SK-N-SH (cell line): ENCODE measurements around the gene SMC1B. TPM values are rescaled to one million over a fixed set of nuclear protein-coding genes. Genes with fewer than 3 reads are reported as not detected.

Source experiments
- CTCF ChIA-PET: fragments of 300-600, 350-600 bp; formaldehyde crosslinking; extraction: SDS; loops from one replicate; lab custom pipeline; 2021; lab: Yijun Ruan, JAX
- POLR2A ChIA-PET: fragments of 350-600 bp; sonication (Branson Sonifier 250); formaldehyde crosslinking; extraction: SDS; loops from one replicate; lab custom pipeline; 2020; ENCODE audit warnings: antibody characterized with exemption, inconsistent platforms; lab: Yijun Ruan, JAX
- DNase-seq: peaks from one replicate; pipeline ENCODE4 v3.0.0; 2012
- H2AFZ ChIP-seq: fragments of 200-600 bp; sonication (generic); 2 replicates; pipeline ENCODE4 v1.8.1; 2016; ENCODE audit warnings: antibody characterized with exemption, mild to moderate bottlenecking, low read depth
- H3F3A ChIP-seq: fragments of 200-600 bp; sonication (generic); replicated peaks from 2 replicates; pipeline ENCODE3; 2016; ENCODE audit warnings: antibody characterized with exemption, mild to moderate bottlenecking; ENCODE audit not compliant: insufficient read depth
- H3K27ac ChIP-seq, 2 experiments: fragments of 200-500 bp in 1 of 2; fragments of 200-600 bp in 1 of 2; sonication (Bioruptor generic) in 1 of 2; sonication (generic), shearing (Covaris generic) in 1 of 2; 2 replicates each; pipeline versions ENCODE4 v1.5.1 to v1.6.1; 2014 to 2016; ENCODE audit warnings: low read depth in 2 of 2, inconsistent platforms in 1 of 2, low read length in 1 of 2, mild to moderate bottlenecking in 1 of 2, mixed read lengths in 1 of 2
- H3K27me3 ChIP-seq: fragments of 200-600 bp; sonication (generic), shearing (Covaris generic); 2 replicates; pipeline ENCODE4 v1.6.1; 2016; ENCODE audit warnings: mixed run types; ENCODE audit not compliant: insufficient read depth
- H3K36me3 ChIP-seq, 2 experiments: fragments of 200-500 bp in 1 of 2; fragments of 200-600 bp in 1 of 2; sonication (Bioruptor generic) in 1 of 2; sonication (generic) in 1 of 2; replicated peaks in 1 of 2; 2 replicates each; pipeline versions ENCODE3 to v1.5.1; 2014 to 2016; ENCODE audit warnings: low read length in 1 of 2, mild to moderate bottlenecking in 1 of 2; ENCODE audit not compliant: insufficient read depth in 2 of 2, control insufficient read depth in 1 of 2
- H3K4me1 ChIP-seq, 2 experiments: fragments of 200-500 bp in 1 of 2; fragments of 200-600 bp in 1 of 2; sonication (Bioruptor generic) in 1 of 2; sonication (generic), shearing (Covaris generic) in 1 of 2; 2 replicates each; pipeline versions ENCODE4 v1.5.1 to v1.6.1; 2014 to 2016; ENCODE audit warnings: low read depth in 1 of 2, low read length in 1 of 2, mixed run types in 1 of 2; ENCODE audit not compliant: insufficient read depth in 2 of 2, control insufficient read depth in 1 of 2
- H3K4me2 ChIP-seq: fragments of 200-600 bp; sonication (generic), shearing (Covaris generic); 2 replicates; pipeline ENCODE4 v1.6.1; 2017; ENCODE audit warnings: mixed run types
- H3K4me3 ChIP-seq, 2 experiments: fragments of 200-500 bp in 1 of 2; fragments of 200-600 bp in 1 of 2; sonication (Bioruptor generic) in 1 of 2; sonication (generic), shearing (Covaris generic) in 1 of 2; 2 replicates each; pipeline versions ENCODE4 v1.5.1 to v1.8.1; 2014 to 2016; ENCODE audit warnings: low read depth in 2 of 2, inconsistent platforms in 1 of 2, low read length in 1 of 2, mild to moderate bottlenecking in 1 of 2, mixed read lengths in 1 of 2, moderate library complexity in 1 of 2
- H3K79me2 ChIP-seq: fragments of 200-600 bp; sonication (generic); 2 replicates; pipeline ENCODE4 v1.8.1; 2017; ENCODE audit warnings: mild to moderate bottlenecking; ENCODE audit not compliant: insufficient read depth
- H3K9ac ChIP-seq: fragments of 200-600 bp; sonication (generic); 2 replicates; pipeline ENCODE4 v1.6.1; 2017; ENCODE audit warnings: mixed run types
- H3K9me2 ChIP-seq: fragments of 200-600 bp; sonication (generic); 2 replicates; pipeline ENCODE4 v1.6.1; 2017; ENCODE audit warnings: mixed run types
- H3K9me3 ChIP-seq: fragments of 200-600 bp; sonication (generic); 2 replicates; pipeline ENCODE4 v1.6.1; 2017; ENCODE audit warnings: mixed run types, mild to moderate bottlenecking, moderate library complexity
- H4K20me1 ChIP-seq: fragments of 200-600 bp; sonication (generic); 2 replicates; pipeline ENCODE4 v1.6.1; 2017; ENCODE audit warnings: mild to moderate bottlenecking, mixed run types; ENCODE audit not compliant: insufficient read depth
- CHD2 ChIP-seq: fragments of 150-350 bp; IDR thresholded peaks from 2 replicates; pipeline ENCODE4 v1.6.1; 2018; ENCODE audit warnings: low read length; ENCODE audit not compliant: partially characterized antibody
- ELF1 ChIP-seq: IDR thresholded peaks from 2 replicates; pipeline ENCODE4 v1.4.0; 2012
- EZH2phosphoT487 ChIP-seq: fragments of 200-600 bp; sonication (generic); IDR thresholded peaks from 2 replicates; pipeline ENCODE4 v1.6.1; 2017; ENCODE audit warnings: low read depth, mixed run types, mild to moderate bottlenecking, antibody characterized with exemption, moderate library complexity, borderline replicate concordance
- FOSL2 ChIP-seq: IDR thresholded peaks from 2 replicates; pipeline ENCODE4 v1.4.0; 2012; ENCODE audit warnings: low read depth, mild to moderate bottlenecking, moderate library complexity, borderline replicate concordance
- GABPA ChIP-seq: IDR thresholded peaks from 2 replicates; pipeline ENCODE4 v1.4.0; 2012; ENCODE audit warnings: low read depth, mild to moderate bottlenecking
- GATA2 ChIP-seq: sonication (generic); formaldehyde crosslinking; IDR thresholded peaks from 2 replicates; pipeline ENCODE4 v1.5.0; 2020; ENCODE audit warnings: mild to moderate bottlenecking, missing genetic modification reagents
- NFIC ChIP-seq: IDR thresholded peaks from 2 replicates; pipeline ENCODE4 v1.4.0; 2012; ENCODE audit warnings: borderline replicate concordance
- TEAD4 ChIP-seq: IDR thresholded peaks from 2 replicates; pipeline ENCODE4 v1.4.0; 2012; ENCODE audit warnings: mild to moderate bottlenecking, borderline replicate concordance; ENCODE audit not compliant: insufficient read depth
- YY1 ChIP-seq: IDR thresholded peaks from 2 replicates; pipeline ENCODE4 v1.4.0; 2012; ENCODE audit warnings: low read depth, mild to moderate bottlenecking
- WGBS: methylation state at CpG from one replicate; pipeline ENCODE4 v1.1.6; 2017; ENCODE audit warnings: low lambda C conversion rate; 5-methylcytosine and 5-hydroxymethylcytosine counted together
- polyA plus RNA-seq, 3 experiments: library from polyadenylated mRNA; depleted of rRNA; stranded (reverse); fragments of >200 nt; gene quantifications; 2 replicates each; pipeline ENCODE4 v1.2.3, GENCODE V29; 2012
- TF ChIP-seq, protein P1 (sequence below): IDR thresholded peaks from 2 replicates; pipeline ENCODE4 v1.6.1; 2012; ENCODE audit warnings: mild to moderate bottlenecking, low read depth, low read length, moderate library complexity
- TF ChIP-seq, protein P2 (sequence below): IDR thresholded peaks from 2 replicates; pipeline ENCODE4 v1.4.0; 2012; ENCODE audit warnings: low read depth, borderline replicate concordance
- TF ChIP-seq, protein P3 (sequence below): IDR thresholded peaks from 2 replicates; pipeline ENCODE4 v1.4.0; 2012; ENCODE audit warnings: low read depth

The SMC1B gene
- polyA plus RNA-seq, 1 of the 3 experiments (the other 2 are of a cell fraction) = not detected

DNA sequence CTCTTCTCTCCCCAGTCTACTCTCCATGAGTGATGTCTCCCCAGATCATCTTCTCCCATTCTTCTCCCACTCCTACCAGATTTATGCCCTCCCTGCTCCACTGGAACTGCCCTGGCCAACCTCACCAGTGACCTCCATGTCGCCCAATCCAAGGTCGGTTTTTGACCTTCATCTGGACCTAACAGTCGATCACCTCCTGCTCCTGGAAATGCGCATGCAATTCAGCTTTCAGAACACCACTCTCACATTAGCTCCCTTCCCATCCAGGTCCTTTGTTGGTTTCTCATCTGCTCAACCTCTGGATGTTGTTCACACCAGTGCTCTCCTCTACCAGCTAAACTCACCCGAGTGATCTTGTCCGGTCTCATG, 5.4 kb upstream of the SMC1B start:
- H3K4me3 ChIP-seq = no peak overlapping the region
- POLR2A ChIA-PET = no interaction called here
- H3K4me1 ChIP-seq = no peaks in the 10 kb centered on the region
- H3K9ac ChIP-seq = no peak overlapping the region
- DNase-seq = no peak
- no peak overlapping the region for H2AFZ ChIP-seq
- no peaks in the 10 kb centered on the region for H4K20me1 ChIP-seq
- no peaks in the 10 kb centered on the region; the same call in none of the 2 replicates for H3K27me3 ChIP-seq
- CTCF ChIA-PET = interaction anchor here (1.4 kb wide), 1 partner anchor 150 kb away, joined by 3 read pairs; no protein-coding TSS in a partner anchor
- no peaks in the 10 kb centered on the region for H3K36me3 ChIP-seq
- no peak for TF ChIP-seq NFIC
- TF ChIP-seq EZH2phosphoT487 = no peak
- TF ChIP-seq, protein P1, sequence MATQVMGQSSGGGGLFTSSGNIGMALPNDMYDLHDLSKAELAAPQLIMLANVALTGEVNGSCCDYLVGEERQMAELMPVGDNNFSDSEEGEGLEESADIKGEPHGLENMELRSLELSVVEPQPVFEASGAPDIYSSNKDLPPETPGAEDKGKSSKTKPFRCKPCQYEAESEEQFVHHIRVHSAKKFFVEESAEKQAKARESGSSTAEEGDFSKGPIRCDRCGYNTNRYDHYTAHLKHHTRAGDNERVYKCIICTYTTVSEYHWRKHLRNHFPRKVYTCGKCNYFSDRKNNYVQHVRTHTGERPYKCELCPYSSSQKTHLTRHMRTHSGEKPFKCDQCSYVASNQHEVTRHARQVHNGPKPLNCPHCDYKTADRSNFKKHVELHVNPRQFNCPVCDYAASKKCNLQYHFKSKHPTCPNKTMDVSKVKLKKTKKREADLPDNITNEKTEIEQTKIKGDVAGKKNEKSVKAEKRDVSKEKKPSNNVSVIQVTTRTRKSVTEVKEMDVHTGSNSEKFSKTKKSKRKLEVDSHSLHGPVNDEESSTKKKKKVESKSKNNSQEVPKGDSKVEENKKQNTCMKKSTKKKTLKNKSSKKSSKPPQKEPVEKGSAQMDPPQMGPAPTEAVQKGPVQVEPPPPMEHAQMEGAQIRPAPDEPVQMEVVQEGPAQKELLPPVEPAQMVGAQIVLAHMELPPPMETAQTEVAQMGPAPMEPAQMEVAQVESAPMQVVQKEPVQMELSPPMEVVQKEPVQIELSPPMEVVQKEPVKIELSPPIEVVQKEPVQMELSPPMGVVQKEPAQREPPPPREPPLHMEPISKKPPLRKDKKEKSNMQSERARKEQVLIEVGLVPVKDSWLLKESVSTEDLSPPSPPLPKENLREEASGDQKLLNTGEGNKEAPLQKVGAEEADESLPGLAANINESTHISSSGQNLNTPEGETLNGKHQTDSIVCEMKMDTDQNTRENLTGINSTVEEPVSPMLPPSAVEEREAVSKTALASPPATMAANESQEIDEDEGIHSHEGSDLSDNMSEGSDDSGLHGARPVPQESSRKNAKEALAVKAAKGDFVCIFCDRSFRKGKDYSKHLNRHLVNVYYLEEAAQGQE = no peak
- TF ChIP-seq, protein P2, sequence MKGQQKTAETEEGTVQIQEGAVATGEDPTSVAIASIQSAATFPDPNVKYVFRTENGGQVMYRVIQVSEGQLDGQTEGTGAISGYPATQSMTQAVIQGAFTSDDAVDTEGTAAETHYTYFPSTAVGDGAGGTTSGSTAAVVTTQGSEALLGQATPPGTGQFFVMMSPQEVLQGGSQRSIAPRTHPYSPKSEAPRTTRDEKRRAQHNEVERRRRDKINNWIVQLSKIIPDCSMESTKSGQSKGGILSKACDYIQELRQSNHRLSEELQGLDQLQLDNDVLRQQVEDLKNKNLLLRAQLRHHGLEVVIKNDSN = no peak
- no peak for TF ChIP-seq TEAD4
- TF ChIP-seq GABPA = no peak
- TF ChIP-seq CHD2 = no peak
- no peak for TF ChIP-seq FOSL2
- TF ChIP-seq YY1 = no peak
- TF ChIP-seq, protein P3, sequence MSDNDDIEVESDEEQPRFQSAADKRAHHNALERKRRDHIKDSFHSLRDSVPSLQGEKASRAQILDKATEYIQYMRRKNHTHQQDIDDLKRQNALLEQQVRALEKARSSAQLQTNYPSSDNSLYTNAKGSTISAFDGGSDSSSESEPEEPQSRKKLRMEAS = no peak
- no peak for TF ChIP-seq GATA2 (CRISPR knock-in tag)
- TF ChIP-seq, all 33 proteins: peak for 0
- H3K9me3 ChIP-seq = no peaks in the 10 kb centered on the region
- no peaks in the 10 kb centered on the region for H3F3A ChIP-seq
- WGBS = 90% methylated on average over 6 of the region's 6 CpGs
- H3K27ac ChIP-seq = no peak overlapping the region
- no peaks in the 10 kb centered on the region for H3K79me2 ChIP-seq
- no peaks in the 10 kb centered on the region for H3K9me2 ChIP-seq
- no peak overlapping the region for H3K4me2 ChIP-seq

DNA sequence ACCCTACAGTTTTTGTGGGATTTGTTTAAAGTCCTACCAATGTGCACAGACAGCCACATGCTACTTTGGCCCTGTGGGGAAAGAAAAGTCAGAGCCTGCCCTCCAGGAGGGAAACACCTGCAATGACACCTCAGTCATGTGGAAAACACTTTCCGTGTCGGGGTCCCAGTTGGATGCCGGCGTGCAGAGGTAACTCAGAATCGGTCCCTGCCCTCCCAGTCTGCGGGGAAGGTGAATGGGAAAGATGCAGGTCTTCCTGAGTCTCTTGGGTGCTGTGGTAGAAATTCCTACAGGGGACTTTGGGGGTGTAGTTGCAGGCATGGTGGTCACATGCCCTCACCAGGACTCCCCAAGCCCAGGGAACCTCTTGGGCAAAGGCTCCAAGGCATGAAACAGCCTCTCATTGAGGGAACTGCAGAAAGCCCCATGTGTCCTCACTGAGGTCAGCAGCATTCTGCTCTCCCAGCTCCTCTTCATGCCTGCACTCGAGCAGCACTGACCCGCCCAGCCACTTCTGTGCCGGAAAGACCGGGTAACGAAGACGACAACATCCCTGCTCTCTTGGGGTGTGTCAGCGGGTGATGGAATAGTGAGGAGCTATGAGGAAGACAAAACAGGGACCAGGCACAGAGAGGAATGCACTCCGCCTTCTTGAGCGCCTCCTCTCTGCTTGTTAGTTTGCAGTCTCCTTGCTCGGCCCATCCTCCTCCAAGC, 4.8 kb upstream of the SMC1B start:
- DNase-seq = no peak
- no peaks in the 10 kb centered on the region for H3K9me2 ChIP-seq
- no peak overlapping the region for H3K4me2 ChIP-seq
- H3K36me3 ChIP-seq = no peaks in the 10 kb centered on the region
- ChIA-PET POLR2A (no interaction called here), CTCF (interaction anchor here (1.4 kb wide), 1 partner anchor 150 kb away, joined by 3 read pairs; no protein-coding TSS in a partner anchor)
- WGBS = 84% methylated on average over 16 of the region's 16 CpGs
- H3K27me3 ChIP-seq = no peaks in the 10 kb centered on the region; the same call in none of the 2 replicates
- H3K9me3 ChIP-seq = no peaks in the 10 kb centered on the region
- no peak overlapping the region for H3K9ac ChIP-seq
- H3K4me3 ChIP-seq = no peak overlapping the region
- H4K20me1 ChIP-seq = no peaks in the 10 kb centered on the region
- no peak overlapping the region for H3K27ac ChIP-seq
- H3K79me2 ChIP-seq = no peaks in the 10 kb centered on the region
- no peak for TF ChIP-seq ELF1
- no peak for TF ChIP-seq FOSL2
- H3F3A ChIP-seq = no peaks in the 10 kb centered on the region
- H3K4me1 ChIP-seq = no peaks in the 10 kb centered on the region
- H2AFZ ChIP-seq = no peak overlapping the region
